Fibroblast of the aortic adventitia (primary cell): ENCODE measurements around the gene RAB40C. TPM values are rescaled to one million over a fixed set of nuclear protein-coding genes. Genes with fewer than 3 reads are reported as not detected.

ENCODE experiments used
- DNase-seq: peaks from one replicate; pipeline ENCODE4 v3.0.0-alpha.2; 2010; ENCODE audit warnings: low read depth
- H3K4me3 ChIP-seq: 2 replicates; pipeline ENCODE4 v1.5.1; 2011; ENCODE audit warnings: low read depth, mild to moderate bottlenecking, control low read depth, low read length, moderate library complexity
- total RNA-seq: library from RNA; depleted of rRNA; stranded (reverse); fragments of >200 nt; gene quantifications from 2 replicates; pipeline ENCODE4 v1.2.3, GENCODE V29; 2012; ENCODE audit warnings: low replicate concordance
- TF ChIP-seq, protein P1 (sequence below): IDR thresholded peaks from 2 replicates; pipeline ENCODE4 v1.5.1; 2011; ENCODE audit warnings: mild to moderate bottlenecking, low read length, control low read depth, inconsistent platforms; ENCODE audit not compliant: insufficient read depth

Gene RAB40C
- total RNA-seq, 1 donor, result 12.0 TPM

DNA sequence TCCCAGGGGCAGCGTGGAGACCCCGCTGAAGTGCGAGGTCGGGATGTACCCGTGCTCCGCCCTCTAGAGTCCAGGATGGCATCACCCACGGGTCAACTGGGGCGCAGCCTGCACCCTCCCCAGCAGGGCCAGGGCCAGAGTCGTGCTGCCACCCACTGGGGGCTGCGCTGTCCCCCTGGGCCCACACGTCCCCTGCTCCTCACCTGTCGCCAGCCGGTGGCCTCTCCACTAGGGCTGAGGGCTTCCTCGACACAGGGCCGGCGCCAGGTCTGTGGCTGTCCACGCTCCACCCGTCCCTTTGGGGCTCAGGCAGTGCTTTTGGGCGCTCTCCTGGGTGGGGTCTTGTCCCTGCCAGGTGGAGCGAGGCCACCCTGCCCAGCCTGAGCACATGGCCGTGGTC, 41.3 kb upstream of the RAB40C start:
- no peak overlapping the region for H3K4me3 ChIP-seq
- TF ChIP-seq, protein P1, sequence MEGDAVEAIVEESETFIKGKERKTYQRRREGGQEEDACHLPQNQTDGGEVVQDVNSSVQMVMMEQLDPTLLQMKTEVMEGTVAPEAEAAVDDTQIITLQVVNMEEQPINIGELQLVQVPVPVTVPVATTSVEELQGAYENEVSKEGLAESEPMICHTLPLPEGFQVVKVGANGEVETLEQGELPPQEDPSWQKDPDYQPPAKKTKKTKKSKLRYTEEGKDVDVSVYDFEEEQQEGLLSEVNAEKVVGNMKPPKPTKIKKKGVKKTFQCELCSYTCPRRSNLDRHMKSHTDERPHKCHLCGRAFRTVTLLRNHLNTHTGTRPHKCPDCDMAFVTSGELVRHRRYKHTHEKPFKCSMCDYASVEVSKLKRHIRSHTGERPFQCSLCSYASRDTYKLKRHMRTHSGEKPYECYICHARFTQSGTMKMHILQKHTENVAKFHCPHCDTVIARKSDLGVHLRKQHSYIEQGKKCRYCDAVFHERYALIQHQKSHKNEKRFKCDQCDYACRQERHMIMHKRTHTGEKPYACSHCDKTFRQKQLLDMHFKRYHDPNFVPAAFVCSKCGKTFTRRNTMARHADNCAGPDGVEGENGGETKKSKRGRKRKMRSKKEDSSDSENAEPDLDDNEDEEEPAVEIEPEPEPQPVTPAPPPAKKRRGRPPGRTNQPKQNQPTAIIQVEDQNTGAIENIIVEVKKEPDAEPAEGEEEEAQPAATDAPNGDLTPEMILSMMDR, result no peak
- no peak for DNase-seq

GRCh38 chr16:549544-550263, 40.2 kb upstream of the RAB40C start:
- no peak for DNase-seq
- no peak overlapping the region for H3K4me3 ChIP-seq
- TF ChIP-seq, protein P1, result no peak

GRCh38 chr16:551210-551609, 38.7 kb upstream of the RAB40C start:
- no peak for DNase-seq
- TF ChIP-seq, protein P1, result no peak
- H3K4me3 ChIP-seq, result no peak overlapping the region

DNA sequence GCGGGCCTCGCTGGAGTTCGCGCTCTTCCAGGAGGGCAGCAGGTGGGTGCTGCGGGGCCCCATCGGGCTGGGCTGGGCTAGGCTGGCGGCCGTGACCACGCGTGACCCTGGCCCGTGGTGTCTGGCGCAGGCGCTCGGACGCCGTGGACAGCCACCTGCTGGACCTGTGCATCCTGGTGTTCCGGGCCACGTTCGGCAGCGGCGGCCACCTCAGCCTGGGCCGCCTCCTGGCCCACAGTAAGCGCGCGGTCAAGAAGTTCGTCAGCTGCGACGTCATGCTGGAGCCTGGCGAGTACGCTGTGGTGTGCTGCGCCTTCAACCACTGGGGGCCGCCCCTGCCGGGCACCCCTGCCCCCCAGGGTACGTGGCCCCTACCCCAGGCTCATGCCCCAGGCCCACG, 37.7 kb upstream of the RAB40C start:
- no peak overlapping the region for H3K4me3 ChIP-seq
- DNase-seq, result no peak
- TF ChIP-seq, protein P1, result no peak

GRCh38 chr16:553601-554296, 36.1 kb upstream of the RAB40C start:
- no peak overlapping the region for H3K4me3 ChIP-seq
- TF ChIP-seq, protein P1, result no peak
- DNase-seq, result no peak

GRCh38 chr16:554297-554621, 35.6 kb upstream of the RAB40C start:
- H3K4me3 ChIP-seq, result no peak overlapping the region
- TF ChIP-seq, protein P1, result no peak
- no peak for DNase-seq
